ENCODE results near the gene ALDH1A1.

DNA sequence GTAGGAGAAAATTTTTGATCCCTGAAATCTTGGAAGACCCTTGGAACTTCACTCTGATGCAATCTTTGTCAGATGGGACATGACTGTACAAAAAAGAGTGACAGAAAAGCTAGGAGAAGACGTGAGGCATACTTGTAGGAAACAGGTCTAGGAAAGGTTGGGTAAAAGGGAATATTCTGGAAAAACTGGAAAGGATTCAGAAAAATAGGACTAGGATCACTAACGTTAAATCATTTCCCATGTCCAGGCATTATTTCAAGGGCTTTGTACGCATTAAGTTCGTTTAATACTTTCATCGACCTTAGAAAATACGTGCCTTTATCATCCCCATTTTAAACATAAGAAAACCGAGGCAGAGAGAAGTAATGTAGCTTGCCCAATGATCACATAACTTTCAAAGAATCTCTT is 2.9 kb downstream of the ALDH1A1 start:
- TF ChIP-seq, protein P1, sequence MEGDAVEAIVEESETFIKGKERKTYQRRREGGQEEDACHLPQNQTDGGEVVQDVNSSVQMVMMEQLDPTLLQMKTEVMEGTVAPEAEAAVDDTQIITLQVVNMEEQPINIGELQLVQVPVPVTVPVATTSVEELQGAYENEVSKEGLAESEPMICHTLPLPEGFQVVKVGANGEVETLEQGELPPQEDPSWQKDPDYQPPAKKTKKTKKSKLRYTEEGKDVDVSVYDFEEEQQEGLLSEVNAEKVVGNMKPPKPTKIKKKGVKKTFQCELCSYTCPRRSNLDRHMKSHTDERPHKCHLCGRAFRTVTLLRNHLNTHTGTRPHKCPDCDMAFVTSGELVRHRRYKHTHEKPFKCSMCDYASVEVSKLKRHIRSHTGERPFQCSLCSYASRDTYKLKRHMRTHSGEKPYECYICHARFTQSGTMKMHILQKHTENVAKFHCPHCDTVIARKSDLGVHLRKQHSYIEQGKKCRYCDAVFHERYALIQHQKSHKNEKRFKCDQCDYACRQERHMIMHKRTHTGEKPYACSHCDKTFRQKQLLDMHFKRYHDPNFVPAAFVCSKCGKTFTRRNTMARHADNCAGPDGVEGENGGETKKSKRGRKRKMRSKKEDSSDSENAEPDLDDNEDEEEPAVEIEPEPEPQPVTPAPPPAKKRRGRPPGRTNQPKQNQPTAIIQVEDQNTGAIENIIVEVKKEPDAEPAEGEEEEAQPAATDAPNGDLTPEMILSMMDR (IDR thresholded peaks at IDR 0.05): no peak
- TF ChIP-seq EZH2phosphoT487 (IDR thresholded peaks at IDR 0.05): no peak
- TF ChIP-seq EZH2 (IDR thresholded peaks at IDR 0.05): no peak

Measured in neural progenitor cell (in vitro differentiated cells).